ENCODE data around the gene SART1.

The SART1 gene

GRCh38 chr11:65961267-65962140, at the start of gene SART1:
SART1 (plus strand) TSS chr11:65961734; CDS start chr11:65961781, 47 bp downstream.
- DNase-seq (ENCODE audit: low read depth in 2 of 2) = peak; percentile 93

GRCh38 chr11:65912845-65913244, 48.7 kb upstream of the SART1 start:
- DNase-seq (ENCODE audit: low read depth in 2 of 2) = no peak

- DNase-seq (ENCODE audit: low read depth in 2 of 2) = no peak
Observed at GRCh38 chr11:65915101-65915820, 46.3 kb upstream of the SART1 start.

DNA sequence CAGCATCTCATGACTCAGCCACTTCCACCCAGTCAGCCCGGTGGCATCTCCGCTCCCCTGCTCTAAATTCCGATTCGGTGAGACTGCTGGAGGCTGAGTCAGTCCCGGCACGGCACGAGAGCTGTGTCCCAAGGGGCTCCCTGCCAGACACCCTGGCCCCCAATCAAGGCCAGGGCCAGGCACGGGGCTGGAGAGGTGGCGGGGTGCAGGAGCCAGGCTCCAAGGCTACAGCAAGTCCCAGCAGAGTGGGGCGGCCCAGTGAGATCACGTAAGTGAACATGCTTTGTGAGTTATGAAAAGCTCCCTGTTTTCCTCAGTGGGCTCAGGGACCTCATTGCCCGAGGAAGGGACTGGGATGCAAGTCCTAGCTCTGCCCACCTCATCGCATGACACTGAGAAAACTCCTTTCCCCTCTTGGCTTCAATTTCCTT, 45.7 kb upstream of the SART1 start:
- DNase-seq (ENCODE audit: low read depth in 2 of 2) = no peak

DNA sequence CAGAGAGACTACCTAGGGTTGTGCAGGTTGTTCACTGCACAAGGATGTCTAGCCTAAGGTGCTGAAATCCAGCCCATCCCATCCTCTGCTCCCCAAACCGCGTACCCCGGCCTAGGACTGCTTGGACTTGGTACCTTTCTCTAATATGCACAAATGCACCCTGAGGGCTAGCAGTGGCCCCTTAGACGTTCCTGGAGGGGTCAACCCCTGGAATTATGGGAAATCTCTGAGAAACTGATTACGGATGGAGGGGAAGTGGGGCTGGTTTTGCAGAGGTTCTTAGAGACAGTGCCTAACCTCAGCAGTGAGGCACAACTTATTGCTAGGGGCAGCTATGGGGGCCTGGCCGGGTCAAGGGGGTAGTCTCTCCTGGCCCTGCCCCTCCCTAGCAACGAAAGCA, 45.1 kb upstream of the SART1 start:
- DNase-seq (ENCODE audit: low read depth in 2 of 2) = no peak

- no peak for DNase-seq (ENCODE audit: low read depth in 2 of 2)
Observed at GRCh38 chr11:65917077-65917433, 44.5 kb upstream of the SART1 start.

DNA sequence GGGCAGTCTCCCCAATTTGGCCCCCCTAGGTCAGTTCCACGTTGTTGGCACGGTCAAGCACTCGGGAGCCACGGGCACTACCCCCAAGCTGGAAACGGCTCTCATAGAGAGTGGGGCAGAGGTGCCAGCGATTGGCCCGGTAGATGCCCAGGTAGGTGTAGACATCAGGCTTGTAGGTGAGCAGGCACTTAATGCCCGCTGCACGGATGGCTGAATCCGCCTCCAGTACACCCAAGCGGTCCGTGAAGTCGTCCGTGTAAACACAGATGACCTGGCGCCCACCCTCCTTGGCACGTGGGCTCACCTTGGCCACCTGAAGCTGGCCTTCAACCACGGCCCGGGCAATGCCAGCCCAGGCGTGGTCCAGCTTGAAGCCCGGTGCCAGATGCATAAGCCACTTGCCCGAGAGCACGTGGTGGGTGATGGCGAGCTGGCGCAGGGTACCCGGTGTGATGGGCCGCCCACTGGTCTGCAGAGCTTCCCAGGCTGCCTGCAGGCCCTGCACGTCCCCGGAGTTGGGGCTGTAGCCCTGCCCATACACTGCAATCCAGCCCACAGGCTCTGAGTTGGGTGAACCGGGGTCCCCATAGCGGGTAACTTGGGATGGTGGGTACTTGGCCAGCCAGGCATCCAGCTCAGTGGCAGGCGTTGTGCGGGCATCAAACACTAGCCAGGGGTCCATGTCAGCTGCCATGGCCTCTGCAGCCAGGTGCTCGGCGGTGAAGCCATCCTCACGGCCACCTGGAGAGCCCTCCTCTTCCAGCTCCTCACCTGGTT, 43.9 kb upstream of the SART1 start:
- DNase-seq (ENCODE audit: low read depth in 2 of 2) = no peak

DNA sequence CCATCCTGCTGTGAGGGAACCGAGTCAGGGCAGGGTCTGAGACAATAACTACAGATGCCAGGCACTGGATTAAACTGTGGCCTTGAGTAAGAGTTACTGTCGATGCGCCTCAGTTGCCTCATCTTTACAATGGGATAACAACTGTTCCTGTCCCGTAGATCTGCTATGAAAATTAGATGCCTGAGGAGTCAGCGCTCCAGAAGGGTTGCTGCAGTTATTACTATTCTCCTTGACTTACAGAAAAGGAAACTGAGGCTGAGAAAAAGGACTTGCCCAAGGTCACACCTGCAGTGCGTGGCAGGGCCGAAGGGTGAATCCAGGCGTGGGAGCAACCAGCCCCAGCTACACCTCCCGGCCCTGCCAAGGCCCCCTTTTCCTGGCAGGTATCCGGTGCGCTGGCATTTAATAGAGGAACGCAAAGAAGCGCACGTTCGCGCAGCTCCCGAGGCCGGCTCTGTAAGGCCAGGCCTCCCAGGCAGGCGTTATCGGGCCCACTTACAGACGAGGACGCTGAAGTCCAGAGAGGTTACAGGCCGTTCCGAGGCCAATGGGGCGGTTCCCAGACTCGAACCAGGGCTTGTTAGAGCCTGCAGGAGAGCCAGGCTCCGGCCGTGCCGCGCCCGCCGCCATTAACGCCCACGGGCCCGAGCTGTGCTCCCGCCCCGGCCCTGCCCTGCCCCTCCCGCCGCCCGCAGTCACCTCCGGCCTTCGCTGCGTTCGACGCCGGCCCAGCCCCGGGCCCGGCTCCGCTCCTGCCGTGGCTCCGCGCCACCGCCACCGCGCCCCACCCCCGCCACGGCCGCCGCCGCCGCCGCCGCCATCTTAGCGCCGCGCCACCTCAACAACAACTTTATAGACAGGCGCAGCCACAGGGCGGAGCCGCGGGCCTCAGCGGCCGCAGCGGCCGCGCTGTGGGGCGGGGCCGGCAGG, 43.1 kb upstream of the SART1 start, which contains the start of gene C11orf68:
TSS of gene C11orf68 (minus strand) at position 852 of the 930 bp plus-strand sequence. CDS start at position 821, 31 bp downstream.
- no peak for DNase-seq (ENCODE audit: low read depth in 2 of 2)

DNA sequence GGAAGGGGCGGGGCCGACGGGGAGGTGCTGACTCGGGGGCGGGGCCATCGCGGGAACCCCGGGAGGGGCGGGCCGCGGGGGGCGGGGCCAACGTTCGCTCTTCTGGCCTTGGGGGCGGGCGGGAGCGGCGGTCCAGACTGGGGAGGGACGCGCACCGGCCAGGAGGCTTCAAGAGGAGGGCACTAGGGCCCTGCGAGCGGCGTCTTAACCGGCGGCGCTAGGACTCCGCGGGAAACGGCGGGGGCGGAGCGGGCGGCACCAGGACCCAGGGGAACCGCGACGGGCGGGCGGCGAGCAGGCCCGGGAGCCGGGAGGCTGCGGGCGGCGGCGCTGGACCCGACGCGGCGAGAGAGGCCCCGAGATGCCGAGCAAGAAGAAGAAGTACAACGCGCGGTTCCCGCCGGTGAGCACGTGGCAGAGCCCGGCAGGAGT, 42.4 kb upstream of the SART1 start, which contains the start of gene DRAP1:
TSS of gene DRAP1 (plus strand) at position 286 of the 432 bp plus-strand sequence. CDS start at position 362, 76 bp downstream.
- DNase-seq (ENCODE audit: low read depth in 2 of 2) = peak; percentile 97 to 98

DNA sequence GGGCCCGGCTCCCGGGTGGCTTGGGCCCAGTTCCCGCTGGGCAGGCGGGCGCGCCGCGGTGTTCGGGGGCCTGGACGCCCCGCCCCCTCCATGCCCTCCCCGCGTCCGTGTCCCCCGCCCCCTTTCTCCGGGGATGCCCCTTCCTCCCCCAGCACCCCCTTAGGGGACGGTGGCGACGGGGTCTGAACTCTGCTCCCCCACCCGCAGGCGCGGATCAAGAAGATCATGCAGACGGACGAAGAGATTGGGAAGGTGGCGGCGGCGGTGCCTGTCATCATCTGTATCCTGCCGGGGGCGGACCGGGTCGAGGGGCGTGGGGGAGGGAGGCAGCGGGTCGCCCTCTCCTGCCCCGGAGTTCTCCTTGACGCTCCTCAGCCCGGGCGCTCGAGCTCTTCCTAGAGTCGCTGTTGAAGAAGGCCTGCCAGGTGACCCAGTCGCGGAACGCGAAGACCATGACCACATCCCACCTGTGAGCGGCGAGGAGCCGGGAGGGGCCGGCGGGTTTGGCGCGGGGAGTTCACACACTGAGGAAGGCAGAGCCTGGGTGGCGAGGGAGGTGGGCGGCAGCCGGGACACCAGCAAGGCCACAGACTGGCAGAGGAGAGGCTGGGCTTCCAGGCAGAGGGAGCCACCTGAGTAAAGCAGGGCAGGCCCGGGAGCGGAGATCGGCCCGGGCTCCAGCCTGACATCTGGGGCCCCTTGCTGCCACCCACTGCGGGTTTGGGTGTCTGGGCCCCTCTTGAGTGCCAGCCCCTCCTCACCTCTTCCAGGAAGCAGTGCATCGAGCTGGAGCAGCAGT, 41.8 kb upstream of the SART1 start:
- peak; percentile 18 to 29 for DNase-seq (ENCODE audit: low read depth in 2 of 2)

DNA sequence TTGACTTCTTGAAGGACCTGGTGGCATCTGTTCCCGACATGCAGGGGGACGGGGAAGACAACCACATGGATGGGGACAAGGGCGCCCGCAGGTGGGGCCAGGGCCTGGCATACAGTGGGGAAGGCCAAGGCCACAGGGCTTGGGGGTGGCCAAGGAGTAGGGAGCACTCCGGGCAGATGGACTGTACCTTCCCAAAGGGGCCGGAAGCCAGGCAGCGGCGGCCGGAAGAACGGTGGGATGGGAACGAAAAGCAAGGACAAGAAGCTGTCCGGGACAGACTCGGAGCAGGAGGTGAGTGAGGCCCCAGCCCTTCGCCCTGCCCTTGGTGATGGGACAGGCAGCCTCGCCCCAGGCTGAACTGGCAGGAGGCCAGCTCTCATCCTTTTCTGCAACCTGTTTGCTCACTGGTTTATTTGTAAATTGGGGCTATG, 41.1 kb upstream of the SART1 start:
- no peak for DNase-seq (ENCODE audit: low read depth in 2 of 2)

DNA sequence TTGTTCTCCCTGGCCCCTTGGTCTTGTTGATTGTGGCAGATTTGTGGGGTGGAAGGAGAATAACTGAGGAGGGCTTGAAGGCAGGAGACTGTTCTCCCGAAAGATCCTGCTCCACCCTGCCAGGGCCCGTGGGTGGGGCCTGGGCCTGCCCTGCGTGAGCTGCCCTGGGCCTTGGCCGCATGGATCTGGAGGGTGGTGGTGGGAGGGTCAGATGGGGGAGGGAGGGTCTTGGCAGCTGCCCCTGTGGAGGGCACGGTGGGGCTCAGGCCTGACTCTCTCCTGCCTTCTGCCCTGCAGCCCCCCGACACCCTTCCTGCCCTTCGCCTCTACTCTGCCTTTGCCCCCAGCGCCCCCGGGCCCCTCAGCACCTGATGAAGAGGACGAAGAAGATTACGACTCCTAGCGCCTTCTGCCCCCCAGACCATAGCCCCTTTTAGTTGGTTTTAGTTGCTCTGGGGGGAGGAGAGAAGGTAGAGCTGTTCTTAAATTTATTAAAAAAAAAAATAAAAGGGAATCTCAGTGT, 40.4 kb upstream of the SART1 start:
- no peak for DNase-seq (ENCODE audit: low read depth in 2 of 2)

- no peak for DNase-seq (ENCODE audit: low read depth in 2 of 2)
Observed at GRCh38 chr11:65921876-65922275, 39.7 kb upstream of the SART1 start.

GRCh38 chr11:65922565-65922964, 39.0 kb upstream of the SART1 start:
- DNase-seq (ENCODE audit: low read depth in 2 of 2) = no peak

- no peak for DNase-seq (ENCODE audit: low read depth in 2 of 2)
Observed at GRCh38 chr11:65925397-65925796, 36.1 kb upstream of the SART1 start.

DNA sequence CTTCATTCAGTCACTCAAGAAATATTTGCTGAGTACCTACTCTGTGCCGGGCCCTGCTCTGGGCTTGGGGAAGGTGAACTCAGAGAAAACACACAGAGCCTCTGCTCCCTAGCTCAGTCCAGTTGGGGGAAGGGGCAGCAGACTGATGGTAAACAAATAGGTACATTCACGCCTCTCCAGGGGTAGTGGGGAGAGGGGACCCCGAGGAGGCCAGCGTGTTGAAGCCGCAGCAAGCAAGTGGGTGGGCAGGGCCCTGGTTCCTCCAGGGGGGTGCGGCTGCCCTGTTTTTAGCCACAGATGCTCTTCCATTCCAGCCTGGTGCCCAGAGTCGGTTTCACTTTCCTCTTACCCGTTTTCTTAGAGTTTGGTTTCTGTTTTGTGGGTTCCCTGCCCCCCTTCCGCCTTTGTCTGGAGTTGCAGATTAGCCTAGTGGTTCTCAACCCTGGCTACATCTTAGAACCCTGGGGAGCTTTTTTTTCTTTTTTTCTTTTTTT, 33.6 kb upstream of the SART1 start:
- peak; percentile 30 to 61 for DNase-seq (ENCODE audit: low read depth in 2 of 2)

GRCh38 chr11:65928667-65929066, 32.9 kb upstream of the SART1 start:
- DNase-seq (ENCODE audit: low read depth in 2 of 2) = no peak

GRCh38 chr11:65931773-65932557, 29.6 kb upstream of the SART1 start:
- no peak for DNase-seq (ENCODE audit: low read depth in 2 of 2)

GRCh38 chr11:65932558-65932919, 29.0 kb upstream of the SART1 start:
- no peak for DNase-seq (ENCODE audit: low read depth in 2 of 2)
